GM18868 (cell line): Measurements from ENCODE around the gene ARHGEF2.

Experiments used
- ATAC-seq: cut with Tn5 transposase; IDR thresholded peaks from one replicate; pipeline ENCODE4 v1.9.1; 2021; ENCODE audit warnings: mild to moderate bottlenecking, moderate library complexity; ENCODE audit not compliant: unreplicated experiment

Gene ARHGEF2

GRCh38 chr1:155971910-155972809 lies 6.2 kb downstream of the ARHGEF2 start:
- ATAC-seq, result no peak

- peak; percentile 75 for ATAC-seq
Measured at GRCh38 chr1:155970531-155971167, 7.7 kb downstream of the ARHGEF2 start.

DNA sequence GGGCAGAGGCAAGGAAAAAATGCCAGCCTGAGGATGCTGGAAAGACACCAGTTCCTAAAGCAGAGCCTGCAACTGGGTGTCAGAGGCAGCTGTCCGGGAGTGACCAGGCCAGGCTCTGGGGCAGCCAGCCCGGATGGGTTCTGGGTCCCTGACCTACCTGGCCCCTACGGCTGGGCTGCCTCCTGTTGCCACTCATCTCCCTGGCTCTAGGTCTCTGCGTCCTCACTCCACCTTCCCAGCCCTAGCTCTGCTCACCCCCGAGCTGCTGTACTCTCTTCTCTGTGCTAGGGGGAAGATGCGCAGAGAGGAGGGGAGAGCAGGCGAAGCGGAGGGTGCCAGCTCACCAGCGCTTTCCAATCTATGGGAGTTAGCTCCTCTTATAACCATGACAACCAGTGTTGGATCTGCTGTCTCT lies 9.0 kb downstream of the ARHGEF2 start:
- ATAC-seq, result no peak

DNA sequence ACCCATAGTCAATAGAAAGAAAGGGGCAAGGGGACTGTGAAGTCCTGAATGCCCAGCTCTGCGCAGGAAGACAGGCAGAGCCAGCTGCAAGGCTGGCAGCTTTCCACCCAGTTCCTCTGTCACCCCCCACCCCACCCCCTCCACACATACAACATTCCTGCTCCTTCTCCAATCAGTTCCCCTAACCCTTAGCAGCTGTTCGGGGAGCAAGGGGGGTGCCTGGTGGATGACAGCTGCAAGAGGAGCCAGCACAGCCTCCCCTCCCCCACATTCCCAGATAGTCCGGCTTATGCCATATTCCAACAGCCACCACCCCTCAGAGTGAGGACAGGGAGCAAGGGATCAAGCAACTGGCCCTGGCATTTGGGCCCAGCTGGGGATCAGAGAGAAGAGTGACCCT lies 9.7 kb downstream of the ARHGEF2 start:
- no peak for ATAC-seq

GRCh38 chr1:155968051-155968400 lies 10.3 kb downstream of the ARHGEF2 start:
- ATAC-seq, result no peak

- ATAC-seq, result no peak
Measured at GRCh38 chr1:155967341-155968050, 10.9 kb downstream of the ARHGEF2 start.

- ATAC-seq, result no peak
Measured at GRCh38 chr1:155966750-155967149, 11.6 kb downstream of the ARHGEF2 start.

- ATAC-seq, result no peak
Measured at GRCh38 chr1:155966135-155966534, 12.2 kb downstream of the ARHGEF2 start.

DNA sequence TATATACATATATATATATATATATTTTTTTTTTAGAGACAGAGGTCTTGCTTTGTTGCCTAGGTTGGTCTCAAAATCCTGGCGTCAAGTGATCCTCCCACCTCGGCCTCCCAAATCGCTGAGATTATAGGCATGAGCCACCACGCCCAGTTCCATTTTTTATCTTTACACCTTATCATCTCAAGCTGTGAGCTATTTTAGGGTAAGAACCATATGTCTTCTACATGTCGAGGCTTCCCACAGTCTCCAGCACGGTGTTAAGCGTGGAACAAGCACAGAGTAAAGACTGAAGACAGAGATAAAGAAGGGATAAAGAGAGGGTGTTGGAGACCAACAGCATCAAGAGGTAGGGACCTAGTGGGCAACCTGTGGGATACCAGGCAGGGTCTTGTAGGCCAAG lies 14.2 kb downstream of the ARHGEF2 start:
- ATAC-seq, result no peak

DNA sequence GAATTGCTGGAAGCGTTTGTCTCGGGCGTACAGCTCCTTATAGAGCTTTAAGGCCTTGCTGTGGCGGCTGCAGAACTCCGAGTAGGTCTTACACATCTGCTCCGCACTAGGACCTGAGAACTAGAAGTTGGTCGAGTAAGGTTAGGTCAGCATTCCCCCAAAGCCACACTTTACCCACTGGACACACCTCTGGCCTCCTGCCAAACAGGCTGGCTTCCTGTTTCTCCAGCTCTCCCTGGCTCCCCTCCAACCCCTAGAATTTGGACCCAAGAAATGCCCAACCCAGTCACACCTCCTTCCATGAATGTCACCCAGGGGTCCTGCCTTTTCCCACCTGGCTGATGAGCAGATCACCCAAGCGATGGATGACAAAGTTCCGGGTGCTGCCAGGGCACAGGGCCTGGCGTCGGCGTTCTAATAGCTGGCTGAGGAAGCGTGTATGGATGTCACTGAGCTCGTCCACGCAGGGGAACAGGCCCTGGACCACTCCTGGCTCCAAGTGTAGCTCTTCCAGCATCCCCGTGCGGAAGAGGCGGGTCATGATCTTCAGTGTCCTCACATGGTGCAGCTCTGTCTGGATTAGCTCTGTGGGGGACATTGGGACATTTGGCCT lies 15.6 kb downstream of the ARHGEF2 start:
- ATAC-seq, result no peak

- no peak for ATAC-seq
Measured at GRCh38 chr1:155961937-155962336, 16.4 kb downstream of the ARHGEF2 start.

- ATAC-seq, result no peak
Measured at GRCh38 chr1:155960081-155960745, 18.1 kb downstream of the ARHGEF2 start.

GRCh38 chr1:155957411-155957915 lies 20.9 kb downstream of the ARHGEF2 start:
- ATAC-seq, result no peak

GRCh38 chr1:155954645-155955044 lies 23.7 kb downstream of the ARHGEF2 start:
- no peak for ATAC-seq

GRCh38 chr1:155952505-155952890 lies 25.8 kb downstream of the ARHGEF2 start:
- no peak for ATAC-seq

DNA sequence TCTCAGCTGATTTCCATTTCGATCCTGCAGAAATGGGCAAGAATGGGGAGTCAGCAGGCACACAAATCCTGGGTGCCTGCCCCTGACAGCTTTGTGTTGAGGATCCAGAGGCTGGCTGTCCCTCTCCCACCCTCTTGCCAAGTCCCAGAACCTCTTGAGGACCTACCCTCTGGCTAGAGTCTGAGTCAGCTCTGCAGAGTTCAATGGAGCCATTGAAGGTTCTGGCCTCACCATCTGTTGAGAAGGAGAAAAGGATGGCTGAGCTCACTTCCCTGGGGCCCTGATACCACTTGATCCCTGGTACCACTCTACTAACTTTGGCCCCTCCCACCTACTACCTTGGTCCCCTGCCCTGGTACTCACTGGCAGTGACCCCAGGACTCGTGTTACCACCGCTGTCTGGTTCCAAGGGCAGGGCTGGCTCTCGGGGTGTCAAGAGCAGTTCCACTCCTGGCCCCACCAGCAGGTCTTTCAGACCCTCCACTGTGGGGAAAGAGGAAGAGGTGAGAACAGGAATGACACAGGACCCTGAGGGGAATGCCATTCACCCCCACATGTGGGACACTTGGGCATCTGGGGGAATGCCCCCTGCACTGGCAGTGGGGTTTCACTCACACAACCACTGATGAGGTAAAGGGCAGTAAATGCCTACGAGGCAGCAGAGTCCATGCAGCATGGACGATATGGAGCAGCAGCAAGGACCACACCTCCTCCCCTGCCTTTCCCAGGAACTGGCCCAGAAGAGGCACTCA lies 26.4 kb downstream of the ARHGEF2 start:
- no peak for ATAC-seq

DNA sequence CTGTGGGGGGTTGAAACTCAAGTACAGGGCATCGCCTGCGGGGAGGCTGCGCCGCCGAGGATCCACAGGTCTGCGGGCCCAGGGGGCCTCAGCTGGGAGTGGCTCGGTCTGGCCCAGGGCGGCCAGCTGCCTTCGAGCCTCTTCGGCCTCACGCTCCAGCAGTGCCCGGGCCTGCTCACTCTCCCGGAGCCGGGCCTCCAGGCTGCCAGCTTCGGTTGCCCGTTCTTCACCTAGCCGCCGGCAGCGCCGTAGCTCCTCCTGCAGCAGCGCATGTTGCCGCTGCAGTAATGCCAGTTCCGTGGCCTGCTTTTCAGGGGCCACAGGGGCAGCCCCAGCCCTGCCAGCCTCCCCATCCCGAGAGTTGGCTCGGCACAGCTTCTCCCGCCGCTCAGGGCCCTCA lies 27.5 kb downstream of the ARHGEF2 start:
- no peak for ATAC-seq

DNA sequence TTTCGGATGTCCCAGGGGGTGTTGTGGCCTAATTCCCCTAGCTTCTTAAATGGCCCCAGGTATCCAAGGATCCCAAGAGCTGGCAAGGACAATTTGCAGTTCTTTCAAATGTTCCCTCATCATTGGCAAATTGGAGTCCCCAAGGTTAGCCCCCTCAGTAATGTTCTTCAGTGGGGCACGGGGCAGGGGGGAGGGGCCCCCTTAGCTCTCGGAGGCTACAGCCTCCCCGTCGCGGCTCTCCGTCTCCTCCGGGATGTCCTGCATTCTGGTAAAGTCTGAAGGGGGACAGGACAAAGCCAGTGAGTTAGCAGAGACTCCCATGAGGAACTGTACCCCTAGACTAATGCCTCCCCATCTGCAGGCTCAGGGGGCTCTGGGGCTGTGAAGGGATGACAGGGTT lies 30.6 kb downstream of the ARHGEF2 start:
- ATAC-seq, result no peak

DNA sequence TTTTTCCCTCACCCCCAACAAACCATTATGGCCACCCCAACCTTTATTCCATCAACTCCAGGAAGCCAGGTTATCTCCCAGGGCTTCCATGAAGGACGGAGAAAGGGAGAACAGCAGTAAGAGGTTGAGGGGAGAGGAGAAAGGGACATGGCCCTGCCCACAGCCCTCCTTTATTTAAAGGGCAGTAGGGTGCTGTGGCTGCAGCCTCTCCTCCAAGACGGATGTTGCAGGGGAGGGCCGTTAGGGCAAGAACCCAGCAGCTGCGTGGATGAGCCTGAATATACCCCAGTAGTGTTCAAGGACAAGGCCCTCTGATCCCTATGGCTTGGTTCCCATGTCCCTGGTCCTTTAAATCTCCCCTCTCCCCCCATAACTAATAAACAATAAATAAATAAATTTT lies 31.1 kb downstream of the ARHGEF2 start:
- ATAC-seq, result no peak

DNA sequence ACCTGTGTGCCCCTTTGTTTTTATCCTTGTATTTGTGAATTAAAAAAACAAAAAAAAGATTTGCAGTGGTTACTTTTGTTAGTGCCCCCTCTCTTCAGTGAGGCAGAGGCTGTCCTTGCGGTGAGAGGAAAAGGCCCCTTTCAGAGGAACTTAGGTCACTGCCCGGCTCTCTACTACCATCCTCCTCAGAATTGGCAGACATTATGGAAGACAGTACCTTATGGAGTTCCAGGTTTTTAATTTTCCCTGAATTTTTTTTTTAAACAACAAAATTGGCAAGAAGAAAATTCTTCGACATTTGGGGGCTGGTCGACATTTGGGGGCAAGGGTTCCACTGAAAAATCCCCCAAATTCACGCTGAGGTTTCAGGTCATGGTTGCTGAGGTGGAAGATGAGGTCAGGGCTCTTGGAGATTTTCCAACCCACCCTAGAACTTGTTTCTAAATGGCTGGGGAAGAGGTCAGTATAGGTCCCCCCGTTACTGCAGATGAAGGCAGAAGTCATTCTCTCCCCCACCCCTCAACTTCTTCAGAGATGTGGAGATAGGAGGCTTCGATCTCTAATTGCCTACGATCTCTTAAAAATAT lies 31.6 kb downstream of the ARHGEF2 start:
- ATAC-seq, result no peak
